Stimulated activated CD4-positive, alpha-beta T cell treated with anti-CD3 and anti-CD28 coated beads, Interleukin-2, amount 100 ng/mL, for 4 hours (primary cell): Measurements from ENCODE around the gene ATP1A3.
A peak's percentile ranks its signal among the peaks of the same experiment; 100 is the strongest.

Experiments used
- DNase-seq: peaks from one replicate; pipeline ENCODE4 v3.0.0-alpha.2; 2020; ENCODE audit warnings: low read depth

Gene ATP1A3

DNA sequence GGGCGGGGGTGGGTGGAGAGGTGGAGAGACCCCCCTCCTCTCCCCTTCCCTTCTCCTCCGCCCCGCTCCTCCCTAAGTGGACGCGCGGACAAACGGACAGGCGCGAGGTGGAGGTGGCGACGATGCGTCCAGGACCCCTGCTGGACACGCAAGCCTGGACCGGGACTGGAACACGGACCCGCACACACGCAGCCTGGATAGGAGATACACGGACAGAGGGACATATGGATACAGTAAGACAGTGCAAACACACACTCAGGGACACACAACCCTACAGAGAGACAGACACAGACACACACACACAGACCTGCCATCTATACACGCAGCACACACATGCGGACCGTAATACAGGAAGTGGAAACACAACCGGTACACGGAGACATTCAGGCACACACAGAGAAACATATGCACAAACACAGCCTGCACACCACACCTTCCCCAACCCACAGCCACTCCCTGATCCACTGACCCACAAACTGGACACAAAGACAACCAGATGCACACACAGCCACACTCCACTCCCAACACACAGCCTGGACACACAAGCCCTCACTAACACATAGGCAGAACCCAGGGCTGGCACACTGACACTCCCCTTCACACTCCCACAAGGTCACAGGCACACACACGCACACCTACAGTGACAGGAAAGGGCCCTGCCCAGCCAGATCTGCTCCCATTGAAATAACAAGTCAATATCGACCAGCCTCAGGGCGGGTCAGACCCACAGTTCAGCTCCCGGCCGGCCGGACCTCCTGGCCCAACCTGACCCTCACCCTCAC, 65.1 kb downstream of the ATP1A3 start:
- DNase-seq: no peak

DNA sequence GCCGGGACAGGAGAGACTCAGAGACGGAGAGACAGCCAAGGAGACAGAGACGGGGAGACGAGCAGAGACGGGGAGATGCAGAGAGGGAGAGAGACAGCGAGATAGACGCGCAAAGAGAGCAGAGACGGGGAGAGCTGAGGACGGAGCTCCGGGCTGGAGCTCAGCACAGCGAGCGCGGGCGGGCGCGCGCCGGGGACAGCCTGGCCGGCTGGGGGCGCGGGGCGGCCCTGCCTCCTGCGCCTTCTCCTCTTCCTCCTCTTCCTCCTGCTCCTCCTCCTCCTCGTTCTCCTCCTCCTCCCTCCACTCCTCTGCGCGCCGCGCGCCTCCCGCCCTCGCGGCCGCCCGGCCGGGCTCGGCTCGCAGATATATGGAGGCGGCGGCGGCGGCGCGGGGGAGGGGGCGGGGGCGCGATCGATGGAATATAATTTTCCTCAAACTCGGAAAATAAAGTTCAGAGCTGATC, 65.8 kb downstream of the ATP1A3 start, which contains the start of gene ERFL:
TSS of gene ERFL (minus strand) at position 229 of the 463 bp plus-strand sequence. CDS start 15,530 bp downstream, outside the sequence.
- DNase-seq: peak; percentile 39

DNA sequence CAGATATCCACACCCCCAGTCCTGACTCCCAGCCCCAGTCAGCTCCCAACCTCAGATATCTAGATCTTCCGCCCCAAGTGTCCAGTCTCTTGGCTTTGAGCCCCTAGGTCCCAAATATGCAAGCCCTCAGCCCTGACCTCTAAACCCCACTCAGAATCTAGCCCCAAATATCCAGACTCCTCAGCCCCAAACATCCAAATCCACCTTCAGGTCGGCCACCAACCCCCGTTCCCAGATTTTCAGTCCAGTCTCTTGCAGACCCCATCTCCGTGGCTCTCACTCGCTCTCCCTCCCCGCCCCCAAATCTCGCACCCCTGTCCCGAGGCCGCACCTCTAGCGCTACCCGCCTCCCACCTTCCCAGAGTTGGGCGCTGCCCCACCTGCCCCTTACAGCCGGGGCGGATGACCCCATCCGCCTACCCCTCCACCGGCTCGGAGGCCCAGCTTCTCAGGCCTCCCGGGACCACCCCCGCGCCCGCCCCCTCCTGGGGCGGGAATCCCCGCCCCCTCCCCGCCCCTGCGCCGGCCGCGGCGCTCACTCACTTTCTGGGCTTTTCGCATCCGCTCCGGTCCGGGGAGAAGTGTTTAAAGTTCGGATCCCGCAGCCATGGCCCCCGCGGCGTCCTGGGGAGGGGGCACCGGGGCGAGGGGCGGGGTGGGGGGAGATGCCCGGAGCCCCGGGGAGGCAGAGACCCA, 66.4 kb downstream of the ATP1A3 start:
- DNase-seq: no peak

DNA sequence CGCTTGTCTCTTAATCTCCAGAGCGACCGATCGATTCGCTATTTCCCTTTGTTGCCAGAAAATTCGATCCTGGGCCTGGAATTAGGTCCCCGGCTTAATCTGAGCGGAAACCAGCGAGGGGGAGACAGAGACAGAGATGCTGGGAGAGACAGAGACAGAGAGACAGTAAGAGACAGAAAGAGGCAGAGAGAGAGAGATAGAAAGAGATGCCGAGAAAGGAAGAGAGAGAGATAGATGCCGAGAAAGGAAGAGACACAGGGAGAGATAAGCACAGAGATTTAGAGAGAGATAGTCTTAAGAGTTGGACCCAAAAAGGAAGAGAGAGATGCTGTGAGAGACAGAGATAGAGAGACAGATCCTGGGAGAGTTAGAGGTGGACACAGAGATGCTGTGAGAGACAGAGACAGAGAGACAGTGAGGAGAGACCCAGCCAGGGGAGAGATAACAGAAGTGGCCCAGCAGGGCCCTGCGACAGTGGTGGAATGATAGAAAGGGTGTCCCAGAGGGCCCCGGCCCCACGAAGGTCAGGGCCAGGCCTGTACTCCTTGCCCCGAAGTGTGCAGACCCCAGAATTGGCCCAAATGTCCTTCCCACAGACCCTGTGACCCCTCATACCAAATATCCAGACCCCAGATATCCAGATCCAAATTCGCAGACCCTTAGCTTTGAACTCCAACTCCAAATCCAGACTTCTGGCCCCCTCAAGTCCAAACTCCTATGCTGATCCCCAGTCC, 67.1 kb downstream of the ATP1A3 start:
- no peak for DNase-seq

DNA sequence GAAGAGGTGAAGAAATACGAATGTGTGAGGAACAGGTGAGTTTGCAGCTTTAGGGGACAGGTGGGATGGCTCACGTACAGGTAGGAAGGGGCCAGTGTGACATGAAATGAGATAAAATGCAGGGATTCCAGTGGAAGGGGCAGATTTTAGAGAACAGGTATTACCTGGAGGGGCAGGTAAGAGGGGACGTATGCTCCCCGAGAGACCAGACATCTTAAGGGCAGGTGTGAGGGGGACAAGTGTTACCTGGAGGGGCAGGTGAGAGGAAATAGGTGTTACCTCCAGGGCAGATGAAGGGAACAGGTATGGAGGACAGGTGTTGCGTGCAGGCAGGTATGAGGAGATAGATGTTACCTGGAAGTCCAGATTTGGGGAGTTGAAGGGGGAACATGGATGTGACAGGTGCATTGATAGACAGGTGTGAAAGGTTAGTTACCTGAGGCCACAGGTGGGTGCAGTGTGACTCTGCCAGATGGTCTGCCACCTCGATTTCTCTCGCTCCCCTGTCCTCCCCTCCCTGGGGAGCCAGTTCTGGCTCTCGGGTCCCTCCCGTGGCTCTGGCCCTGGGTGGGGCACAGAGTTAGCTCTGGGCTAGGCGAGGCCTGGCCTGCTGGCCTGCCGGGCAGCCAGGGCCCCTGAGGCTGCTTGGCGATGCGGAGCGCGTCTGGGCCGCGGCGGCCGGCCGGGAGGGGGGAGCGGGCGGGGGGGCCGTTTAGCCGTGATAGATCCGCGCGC, 67.8 kb downstream of the ATP1A3 start:
- DNase-seq: no peak

DNA sequence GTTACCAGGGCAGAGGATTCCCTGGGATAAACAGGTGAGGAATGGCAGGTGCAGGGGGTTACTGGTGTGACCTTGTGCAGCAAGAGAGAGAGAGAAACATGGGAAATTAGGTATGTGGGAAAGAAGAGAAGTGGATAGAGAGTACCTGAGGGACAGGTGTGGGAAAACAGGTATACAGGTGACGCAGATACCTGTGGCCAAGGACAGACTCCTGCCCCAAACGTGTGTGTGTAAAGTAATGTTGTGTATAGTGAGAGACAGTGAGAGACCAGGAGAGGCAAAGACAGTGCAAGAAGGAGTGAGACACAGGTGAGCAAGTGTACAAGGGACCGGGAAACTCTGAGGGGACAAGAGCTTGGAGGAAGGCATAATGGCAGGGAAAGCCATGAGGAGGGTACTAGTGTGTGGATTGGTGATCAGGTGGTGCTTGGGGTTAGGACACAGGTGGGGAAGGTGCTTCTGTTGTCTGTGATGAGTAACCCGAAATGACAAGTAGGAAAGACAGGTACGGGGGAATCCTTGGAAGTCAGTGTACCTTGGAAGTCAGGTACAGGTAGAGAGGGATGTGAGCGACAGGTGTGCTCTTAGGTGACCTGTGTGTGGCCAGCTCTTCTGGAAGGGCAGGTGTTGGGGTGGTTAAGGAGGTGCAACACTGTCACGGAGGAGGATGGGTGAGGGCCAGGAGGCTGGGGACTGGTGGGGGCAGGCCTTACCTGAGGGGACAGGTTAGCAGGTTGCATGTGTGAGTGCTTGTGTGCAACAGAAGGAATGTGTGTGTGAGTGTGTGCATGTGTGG, 68.6 kb downstream of the ATP1A3 start:
- no peak for DNase-seq

DNA sequence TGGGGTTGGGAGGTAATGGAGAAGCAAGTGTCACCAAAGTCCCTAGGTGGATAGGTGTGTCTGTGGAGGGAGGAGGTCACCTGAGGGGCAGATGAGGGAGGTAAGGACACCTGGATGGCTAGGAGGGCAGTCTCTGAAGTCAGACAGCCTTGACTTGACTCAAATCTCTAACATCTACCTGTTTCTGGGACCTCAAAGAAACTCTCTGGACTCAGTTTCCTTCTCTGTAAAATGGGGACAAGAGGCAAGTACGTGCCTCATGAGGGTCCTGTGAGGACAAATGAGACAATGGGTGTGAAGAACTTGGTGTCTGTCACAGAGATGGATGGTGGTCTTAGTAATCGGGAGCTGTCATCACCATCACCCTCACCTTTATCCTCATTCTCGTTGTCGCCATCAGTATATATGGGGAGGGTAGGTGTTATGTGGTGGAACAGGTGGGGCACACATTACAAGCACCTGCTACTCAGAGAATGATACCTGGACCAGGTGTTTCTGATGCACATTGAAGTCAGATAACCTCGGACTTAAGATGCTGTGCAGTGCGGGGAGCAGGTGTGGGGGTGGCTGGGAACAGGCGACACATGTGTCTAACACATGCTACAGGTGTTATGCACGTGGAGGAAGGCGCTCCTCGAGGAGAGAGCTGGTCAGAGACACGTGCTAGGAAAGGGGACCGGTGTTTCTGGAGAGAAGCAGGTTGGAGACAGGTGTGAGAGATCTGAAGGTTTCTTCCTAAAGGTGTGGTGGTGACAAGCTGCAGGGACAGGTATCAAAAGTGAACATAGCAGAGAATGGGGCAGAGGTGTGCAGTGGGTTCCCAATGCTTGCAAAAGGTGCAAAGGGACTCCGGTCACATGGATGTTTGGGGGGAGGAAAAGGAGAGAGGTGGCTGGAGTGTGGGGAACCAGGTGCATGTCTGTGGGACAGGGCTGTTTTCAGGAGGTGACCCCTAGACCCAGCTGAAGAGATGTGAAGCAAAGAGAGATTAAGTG, 69.6 kb downstream of the ATP1A3 start:
- no peak for DNase-seq

DNA sequence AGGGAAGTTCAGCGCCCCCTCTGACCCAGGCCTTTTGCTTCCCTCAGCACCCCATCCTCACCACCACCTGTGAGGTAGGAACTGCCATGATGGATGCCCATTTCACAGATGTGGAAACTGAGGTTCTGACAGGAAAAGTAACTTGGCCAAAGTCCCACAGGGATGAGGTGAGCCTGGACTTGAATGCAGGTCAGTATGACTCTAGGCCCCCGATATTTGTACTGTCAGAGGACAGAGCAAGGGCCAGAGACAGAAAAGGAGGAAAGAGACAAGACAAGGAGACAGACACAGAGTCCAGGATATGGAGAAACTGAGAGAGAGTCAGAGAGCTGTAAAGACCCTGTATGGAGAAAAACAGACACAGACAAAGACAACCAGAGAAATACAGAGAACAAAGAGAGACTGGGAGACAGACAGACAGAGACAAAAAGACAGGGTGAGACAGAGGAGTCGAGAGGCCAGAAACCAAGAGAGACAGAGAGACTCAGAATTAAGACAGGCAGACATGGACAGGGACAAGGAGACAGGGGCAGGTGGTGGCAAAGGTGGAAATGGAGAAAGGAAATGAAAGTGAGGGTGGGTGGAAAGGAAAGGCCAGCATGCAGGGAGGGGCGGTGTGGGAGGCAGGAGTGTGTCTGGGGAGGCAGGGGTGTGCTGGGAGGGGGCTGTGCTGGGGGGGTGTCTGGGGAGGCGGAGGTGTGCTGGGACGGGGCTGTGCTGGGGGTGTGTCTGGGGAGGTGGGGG, 70.8 kb downstream of the ATP1A3 start:
- DNase-seq: no peak

DNA sequence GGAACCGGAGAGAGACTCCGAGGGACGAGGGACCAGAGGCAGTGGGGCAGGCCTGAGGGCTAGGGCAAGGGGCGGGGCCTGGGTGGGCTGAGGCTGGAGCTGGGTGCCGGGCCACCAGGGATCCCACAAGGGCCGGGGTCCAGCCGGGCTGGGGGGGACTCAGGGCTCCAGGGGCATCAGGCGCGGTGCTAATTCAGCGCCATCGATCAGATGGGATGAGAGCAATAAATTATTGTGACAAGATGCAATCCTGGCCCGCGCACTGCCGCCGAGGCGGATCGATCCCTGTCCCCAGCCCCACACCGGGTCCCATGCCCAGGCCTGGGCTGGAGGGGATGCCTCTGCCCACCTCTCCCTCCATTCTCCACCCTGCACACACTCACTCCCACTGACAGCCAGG, 71.4 kb downstream of the ATP1A3 start:
- DNase-seq: no peak

DNA sequence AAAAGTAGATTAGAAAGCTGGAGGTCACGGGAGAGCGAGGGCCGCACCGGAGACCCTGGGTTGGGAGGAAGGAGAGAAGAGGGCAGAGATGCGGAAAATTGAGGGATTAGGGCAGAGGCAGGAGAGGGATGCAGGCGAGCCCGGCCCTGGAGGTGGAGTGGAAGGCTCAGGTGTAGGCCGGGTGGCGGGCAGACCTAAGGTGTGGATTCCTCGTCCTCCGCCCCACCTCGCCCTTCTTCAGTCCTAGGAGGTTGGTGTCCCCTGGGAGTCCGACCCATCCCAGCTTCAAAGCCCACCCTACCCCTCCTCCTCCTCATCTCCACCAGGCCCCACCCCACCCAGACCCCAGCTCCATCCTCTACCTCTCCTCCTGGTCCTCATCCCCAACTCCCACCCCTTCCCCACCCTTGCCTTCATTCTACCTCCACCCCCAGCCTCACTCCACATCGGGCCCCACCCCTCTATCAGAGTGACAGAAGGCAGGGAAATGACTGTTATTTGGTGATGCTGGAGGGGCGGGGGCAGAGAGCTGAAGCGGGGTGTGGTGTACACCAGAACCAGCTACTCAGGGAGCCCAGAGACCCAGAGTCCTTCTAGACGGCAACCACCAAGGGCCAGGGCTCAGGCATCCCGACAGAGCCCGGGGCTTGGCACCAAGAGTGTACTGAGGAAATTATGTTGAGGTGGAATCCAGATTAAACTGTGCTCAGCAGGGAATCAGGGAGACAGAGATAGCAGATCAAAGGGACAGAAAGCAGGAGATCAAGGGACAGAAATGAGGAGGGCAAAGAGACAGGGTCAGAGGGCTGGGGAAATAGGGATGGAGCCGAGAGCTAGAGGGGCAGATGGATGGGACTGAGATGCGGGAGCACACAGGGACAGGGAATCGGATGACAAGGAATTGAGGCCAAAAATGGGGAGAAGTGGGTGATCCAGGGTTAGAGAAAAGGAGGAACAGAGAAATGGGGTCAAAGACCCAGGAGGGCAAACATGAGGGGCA, 72.2 kb downstream of the ATP1A3 start:
- DNase-seq: no peak

DNA sequence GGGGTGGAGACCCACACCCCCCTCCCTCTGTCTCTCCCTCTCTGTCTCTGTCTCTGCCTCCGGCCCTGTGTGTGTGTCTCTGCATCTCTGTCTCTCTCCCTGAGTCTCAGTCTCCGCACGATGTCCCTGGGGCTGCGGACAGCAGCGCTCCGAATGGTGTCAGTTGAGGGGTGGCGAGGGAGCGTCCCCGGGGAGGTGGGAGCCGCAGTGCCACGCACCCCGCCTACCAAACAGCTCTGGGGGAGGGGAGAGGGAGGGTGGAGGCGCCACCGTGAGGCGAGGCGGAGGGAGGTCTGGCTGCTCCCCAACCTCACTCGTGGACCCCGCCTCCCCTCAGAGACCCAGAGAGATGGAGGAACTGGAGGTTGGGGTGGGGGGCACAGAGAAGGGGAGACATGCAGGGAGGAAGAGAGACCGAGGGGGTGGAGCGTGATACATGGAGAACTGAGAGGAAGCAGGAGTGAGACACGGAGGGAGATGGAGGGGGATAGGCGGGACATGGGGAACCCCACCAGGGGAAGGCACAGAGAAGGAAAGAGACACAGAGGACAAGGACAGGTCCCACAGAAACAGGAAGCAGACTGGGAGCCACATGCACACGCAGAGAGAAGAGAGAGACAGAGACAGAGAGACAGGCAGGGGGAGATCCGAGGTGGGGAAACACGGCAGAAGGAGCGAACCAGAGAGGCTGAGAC, 73.0 kb downstream of the ATP1A3 start:
- no peak for DNase-seq

DNA sequence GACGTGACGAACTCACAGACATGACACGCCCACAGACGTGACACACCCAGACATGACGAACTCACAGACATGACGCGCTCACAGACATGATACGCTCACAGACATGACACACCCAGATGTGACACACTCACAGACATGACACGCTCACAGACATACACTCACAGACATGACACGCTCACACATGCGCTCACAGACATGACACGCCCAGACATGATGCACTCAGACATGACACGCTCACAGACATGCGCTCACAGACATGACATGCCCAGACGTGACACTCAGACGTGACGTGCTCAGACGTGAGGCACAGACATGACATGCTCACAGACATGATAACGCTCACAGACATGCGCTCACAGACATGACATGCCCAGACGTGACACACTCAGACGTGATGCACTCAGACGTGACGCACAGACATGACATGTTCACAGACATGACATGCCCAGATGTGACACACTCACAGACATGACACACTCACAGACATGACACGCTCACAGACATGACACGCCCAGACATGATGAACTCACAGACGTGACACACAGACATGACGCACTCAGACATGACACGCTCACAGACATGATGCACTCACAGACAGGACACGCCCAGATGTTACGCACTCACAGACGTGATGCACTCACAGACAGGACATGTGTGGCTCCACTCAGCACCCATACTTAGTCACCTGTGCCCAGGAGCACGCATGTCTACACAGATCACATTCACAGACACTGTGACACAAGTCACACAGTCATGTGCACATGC, 73.9 kb downstream of the ATP1A3 start:
- no peak for DNase-seq

DNA sequence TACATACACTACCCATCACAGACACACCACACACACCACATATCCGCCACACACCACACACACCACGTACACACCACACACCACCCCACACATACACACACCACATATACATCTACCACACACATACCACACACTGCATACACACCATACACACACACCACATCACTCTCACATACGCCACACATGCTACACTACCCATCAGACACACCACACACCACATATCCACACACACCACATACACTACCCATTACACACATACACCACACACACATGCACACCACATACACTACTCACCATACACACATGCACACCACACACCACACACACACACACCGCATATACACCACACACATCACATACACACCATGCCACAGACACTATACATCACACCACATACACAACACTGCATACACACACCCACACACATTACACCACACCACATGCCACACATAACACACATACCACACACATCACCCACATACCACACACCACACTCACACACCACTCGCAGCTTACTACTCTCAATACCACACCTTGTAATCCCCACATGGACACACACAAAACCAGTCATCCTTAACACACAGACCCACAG, 75.3 kb downstream of the ATP1A3 start:
- DNase-seq: no peak

DNA sequence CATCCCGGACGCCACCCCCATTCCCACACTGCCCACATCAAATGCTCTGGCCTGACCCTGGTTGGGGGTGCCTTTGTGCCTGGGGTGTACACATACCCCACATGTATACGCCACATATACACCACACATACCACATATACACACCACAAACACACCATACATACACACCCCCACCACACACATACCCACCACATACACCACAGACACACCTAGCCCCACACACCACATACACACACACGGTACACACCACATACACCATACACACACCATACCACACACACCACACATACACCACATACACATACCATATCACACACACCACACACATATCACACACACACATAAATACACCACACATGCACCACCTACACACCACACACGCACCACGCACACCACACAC, 75.9 kb downstream of the ATP1A3 start:
- DNase-seq: no peak

DNA sequence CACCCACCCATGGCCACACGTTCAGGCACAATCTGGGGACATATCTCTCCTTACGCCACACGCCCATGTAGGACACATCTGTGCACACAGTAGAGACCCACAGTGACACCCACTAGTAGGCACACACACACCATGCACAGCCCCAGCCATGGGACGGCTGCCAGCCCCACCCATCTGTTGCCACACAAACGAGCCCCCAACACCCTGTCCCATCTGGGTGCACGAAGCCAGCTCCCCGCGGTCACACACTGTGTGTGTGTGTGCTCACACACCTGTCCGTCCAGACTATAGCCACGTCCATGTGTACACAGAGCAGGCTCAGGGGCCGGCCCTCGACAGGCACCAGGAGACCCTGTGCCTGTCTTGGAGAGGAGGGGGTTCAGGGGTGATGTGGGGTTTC, 76.4 kb downstream of the ATP1A3 start:
- DNase-seq: no peak
